ENCODE measurements around the gene FAM83D.
"Not testable (repeated sequence)": the region's sequence is repeated elsewhere in the genome, so short reads cannot be mapped to it uniquely, and the experiment has no call there.

FAM83D gene

GRCh38 chr20:38963745-38964144, 37.5 kb downstream of the FAM83D start:
- DNase-seq (ENCODE audit: low read depth, low spot score) = no peak

- DNase-seq (ENCODE audit: low read depth, low spot score) = no peak
These were observed 39.0 kb downstream of the FAM83D start for GRCh38 chr20:38965264-38965663.

GRCh38 chr20:38968090-38968489, 41.9 kb downstream of the FAM83D start:
- DNase-seq (ENCODE audit: low read depth, low spot score) = no peak

- no peak for DNase-seq (ENCODE audit: low read depth, low spot score)
These were observed 43.5 kb downstream of the FAM83D start for GRCh38 chr20:38969708-38970107.

- DNase-seq (ENCODE audit: low read depth, low spot score) = no peak
These were observed 44.1 kb downstream of the FAM83D start for GRCh38 chr20:38970302-38970701.

- DNase-seq (ENCODE audit: low read depth, low spot score) = no peak
These were observed 46.9 kb downstream of the FAM83D start for GRCh38 chr20:38973107-38973506.

GRCh38 chr20:38973645-38974044, 47.4 kb downstream of the FAM83D start:
- DNase-seq (ENCODE audit: low read depth, low spot score) = no peak

- no peak for DNase-seq (ENCODE audit: low read depth, low spot score)
These were observed 49.4 kb downstream of the FAM83D start for GRCh38 chr20:38975539-38976120.

- no peak for DNase-seq (ENCODE audit: low read depth, low spot score)
These were observed 53.2 kb downstream of the FAM83D start for GRCh38 chr20:38979434-38979833.

GRCh38 chr20:38979842-38980241, 53.6 kb downstream of the FAM83D start:
- no peak for DNase-seq (ENCODE audit: low read depth, low spot score)

- no peak for DNase-seq (ENCODE audit: low read depth, low spot score)
These were observed 56.1 kb downstream of the FAM83D start for GRCh38 chr20:38982291-38982690.

- DNase-seq (ENCODE audit: low read depth, low spot score) = no peak
These were observed 58.8 kb downstream of the FAM83D start for GRCh38 chr20:38985060-38985459.

GRCh38 chr20:38985603-38986170, 59.5 kb downstream of the FAM83D start:
- DNase-seq (ENCODE audit: low read depth, low spot score) = no peak

GRCh38 chr20:38986663-38987062, 60.4 kb downstream of the FAM83D start:
- DNase-seq (ENCODE audit: low read depth, low spot score) = no peak

GRCh38 chr20:38987777-38988176, 61.6 kb downstream of the FAM83D start:
- DNase-seq (ENCODE audit: low read depth, low spot score) = no peak

- no peak for DNase-seq (ENCODE audit: low read depth, low spot score)
These were observed 64.5 kb downstream of the FAM83D start for GRCh38 chr20:38990728-38991127.

GRCh38 chr20:38991814-38992704, 65.8 kb downstream of the FAM83D start:
- DNase-seq (ENCODE audit: low read depth, low spot score) = no peak

GRCh38 chr20:38995536-38996044, 69.4 kb downstream of the FAM83D start:
- no peak for DNase-seq (ENCODE audit: low read depth, low spot score)

GRCh38 chr20:38996866-38997265, 70.6 kb downstream of the FAM83D start:
- DNase-seq (ENCODE audit: low read depth, low spot score) = not testable (repeated sequence)

GRCh38 chr20:38997622-38998021, 71.4 kb downstream of the FAM83D start:
- DNase-seq (ENCODE audit: low read depth, low spot score) = no peak

GRCh38 chr20:38999217-38999616, 73.0 kb downstream of the FAM83D start:
- no peak for DNase-seq (ENCODE audit: low read depth, low spot score)
